ENCODE results near the gene SACM1L.

SACM1L gene

DNA sequence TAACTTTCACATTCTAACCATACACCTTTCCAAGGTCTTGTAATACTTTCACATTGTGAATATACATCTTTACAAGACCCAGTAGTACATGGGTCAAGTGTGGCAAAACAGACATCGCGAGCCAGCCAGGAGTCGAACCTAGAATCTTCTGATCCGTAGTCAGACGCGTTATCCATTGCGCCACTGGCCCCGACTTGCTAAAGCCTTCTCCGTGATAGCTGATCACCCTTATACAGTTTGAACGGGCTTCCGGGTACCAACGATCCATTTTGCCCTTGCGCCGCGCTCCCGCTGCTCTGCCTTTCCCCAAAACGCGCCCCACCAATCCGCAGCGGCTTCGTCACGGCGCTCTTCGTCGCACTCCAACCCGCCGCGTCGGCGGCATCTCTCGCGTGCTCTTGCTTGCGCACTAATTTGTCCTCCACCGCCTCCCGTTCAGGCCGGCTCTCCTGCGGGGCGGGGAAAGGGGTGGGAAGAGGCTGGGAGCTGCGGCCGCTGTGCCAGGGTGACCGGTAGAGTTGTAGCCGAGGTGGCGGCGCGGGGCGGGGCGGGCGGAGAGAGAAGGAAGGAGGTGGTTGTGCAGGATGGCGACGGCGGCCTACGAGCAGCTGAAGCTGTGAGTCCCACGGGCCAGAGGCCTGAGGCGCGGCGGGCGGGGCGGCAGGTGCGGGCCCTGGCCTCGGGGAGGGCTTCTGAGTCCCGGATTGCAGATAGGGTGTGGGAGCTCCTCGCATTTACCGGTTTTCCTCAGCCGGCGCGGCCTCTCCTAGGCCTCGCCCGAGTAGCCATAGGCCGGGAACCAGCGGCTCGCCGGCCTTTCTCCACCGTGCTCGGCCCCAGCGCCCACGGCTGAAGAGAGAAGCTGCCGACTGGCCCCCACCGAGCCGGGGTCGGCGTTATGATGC, at the start of gene SACM1L:
Gene SACM1L (plus strand): TSS at position 515 of the 905 bp plus-strand sequence. CDS start 70 bp downstream, at position 585.
- DNase-seq = peak; percentile 86 to 100 (median 95)

DNA sequence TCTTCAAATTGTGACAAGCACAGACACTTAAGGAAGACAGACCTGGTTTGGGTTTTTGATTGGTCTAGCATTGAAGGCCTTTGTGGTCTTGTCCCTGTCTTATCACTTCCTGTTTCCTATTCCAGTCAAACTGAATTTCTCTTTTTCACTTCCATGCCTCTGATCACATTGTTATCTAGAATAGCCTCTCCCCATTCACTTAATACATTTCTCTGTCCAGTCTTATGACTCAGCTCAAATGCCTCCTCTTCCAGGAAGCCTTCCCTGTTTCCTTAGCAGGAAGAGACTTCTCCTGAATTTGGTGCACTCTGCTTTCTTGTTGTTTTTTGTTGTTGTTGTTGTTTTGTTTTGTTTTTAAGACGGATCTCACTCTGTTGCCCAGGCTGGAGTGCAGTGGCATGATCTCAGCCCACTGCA, 49.1 kb upstream of the SACM1L start:
- DNase-seq = no peak

- DNase-seq = no peak
Measured at GRCh38 chr3:45640724-45641361, 48.4 kb upstream of the SACM1L start.

- no peak for DNase-seq
Measured at GRCh38 chr3:45641756-45642155, 47.4 kb upstream of the SACM1L start.

- DNase-seq = no peak
Measured at GRCh38 chr3:45642731-45643152, 46.5 kb upstream of the SACM1L start.

DNA sequence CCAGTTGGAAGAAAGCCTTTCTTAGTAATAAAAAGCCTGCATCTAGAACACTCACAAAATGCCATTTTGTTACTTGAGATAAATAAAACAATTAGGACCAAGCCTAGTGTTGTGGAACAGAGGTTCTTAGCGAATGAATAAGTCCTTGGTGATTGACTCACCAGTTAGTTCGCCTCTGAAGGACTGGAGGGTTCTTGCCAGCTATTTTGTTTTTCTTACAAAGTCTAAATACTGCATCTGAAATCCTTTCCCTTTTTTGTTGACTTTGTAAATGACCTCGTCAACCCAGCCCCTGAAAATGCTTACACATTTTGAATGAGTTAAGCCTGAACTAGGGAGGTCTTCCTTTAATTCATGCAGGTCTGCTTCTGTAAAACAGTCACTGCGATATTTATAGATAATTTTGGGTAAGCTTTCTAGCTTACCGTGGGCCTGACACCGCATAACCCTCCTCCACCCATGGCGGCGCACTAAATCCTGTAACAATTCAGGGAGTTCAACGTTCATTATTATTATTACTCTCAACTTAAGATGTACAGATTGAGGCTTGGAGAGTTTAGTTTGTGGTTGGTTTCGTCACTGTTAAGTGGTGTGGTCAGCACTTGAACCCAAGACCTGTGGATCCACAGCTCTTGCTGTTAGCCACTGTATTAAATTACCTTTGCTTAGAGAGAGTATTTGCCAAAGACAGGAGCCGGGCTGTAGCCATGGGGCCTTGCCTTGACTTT, 45.0 kb upstream of the SACM1L start:
- no peak for DNase-seq

GRCh38 chr3:45644791-45645201, 44.4 kb upstream of the SACM1L start:
- DNase-seq = no peak

GRCh38 chr3:45646051-45646585, 43.1 kb upstream of the SACM1L start:
- DNase-seq = no peak

DNA sequence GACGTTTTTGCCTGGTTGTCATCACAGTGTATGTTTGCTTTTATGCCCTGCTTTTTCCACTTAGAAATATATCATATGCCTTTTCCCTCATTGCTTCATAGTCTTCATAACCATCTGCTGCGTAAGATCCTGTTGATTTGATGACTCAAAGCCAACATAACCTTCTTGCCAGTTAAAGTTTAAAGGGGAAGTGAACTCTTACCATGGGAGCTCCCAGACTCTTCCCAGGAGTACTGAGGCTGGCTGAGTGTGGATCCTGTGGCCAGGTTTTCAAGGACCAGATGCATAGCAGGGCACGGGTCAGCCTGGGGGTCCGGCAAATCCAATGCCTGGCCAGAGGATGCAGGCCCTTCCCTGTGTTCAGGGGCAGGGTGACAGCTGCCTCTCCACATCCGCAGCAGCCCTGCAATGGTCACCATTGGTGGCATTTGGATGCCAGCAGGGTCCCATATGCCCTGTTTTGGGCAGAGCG, 42.0 kb upstream of the SACM1L start:
- no peak for DNase-seq

GRCh38 chr3:45653205-45653604, 36.0 kb upstream of the SACM1L start:
- no peak for DNase-seq

- no peak for DNase-seq
Measured at GRCh38 chr3:45654397-45654944, 34.7 kb upstream of the SACM1L start.

DNA sequence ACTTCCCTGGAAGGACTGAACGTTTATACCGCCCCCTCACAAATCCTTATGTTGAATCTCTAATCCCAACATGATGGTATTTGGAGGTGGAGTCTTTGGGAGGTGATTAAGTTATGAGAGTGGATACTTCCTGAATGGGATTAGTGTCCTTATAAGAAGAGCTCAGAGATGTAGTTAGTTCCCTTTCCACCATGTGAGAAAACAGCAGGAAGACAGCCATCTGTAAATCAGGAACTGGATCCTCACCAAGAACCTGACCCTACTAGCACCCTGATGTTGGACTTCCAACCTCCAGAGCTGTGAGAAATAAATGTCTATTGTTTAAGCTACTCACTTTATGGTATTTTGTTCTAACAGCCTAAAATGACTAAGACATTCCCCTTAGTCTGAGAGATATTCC, 33.3 kb upstream of the SACM1L start:
- no peak for DNase-seq

- DNase-seq = peak; percentile 74 to 85 (median 80)
Measured at GRCh38 chr3:45656575-45657363, 32.4 kb upstream of the SACM1L start.

DNA sequence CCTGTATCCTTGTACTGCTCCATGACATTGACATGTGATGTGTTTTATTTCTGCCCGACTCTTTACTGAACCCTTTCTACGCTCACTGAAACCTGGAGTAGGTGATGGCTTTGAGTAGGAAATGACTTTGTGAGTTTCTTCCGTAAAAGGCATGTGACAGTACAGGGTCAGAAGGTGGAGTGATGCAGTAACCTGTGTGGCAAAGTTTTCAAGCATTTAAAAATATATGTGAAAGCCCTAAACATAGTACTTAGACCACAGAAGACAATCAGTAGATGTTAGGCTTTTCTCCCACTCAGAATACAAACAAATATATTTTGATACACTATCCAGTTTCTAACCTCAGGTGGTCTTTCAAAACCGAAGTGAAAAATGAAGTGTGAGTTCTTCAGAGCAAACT, 31.3 kb upstream of the SACM1L start:
- no peak for DNase-seq

- DNase-seq = peak in 2 of 4 experiments; percentile 3 to 32
Measured at GRCh38 chr3:45659661-45660566, 29.3 kb upstream of the SACM1L start.

- no peak for DNase-seq
Measured at GRCh38 chr3:45660567-45660901, 28.7 kb upstream of the SACM1L start.

- peak; percentile 36 to 55 (median 48) for DNase-seq
Measured at GRCh38 chr3:45664578-45664977, 24.6 kb upstream of the SACM1L start.

DNA sequence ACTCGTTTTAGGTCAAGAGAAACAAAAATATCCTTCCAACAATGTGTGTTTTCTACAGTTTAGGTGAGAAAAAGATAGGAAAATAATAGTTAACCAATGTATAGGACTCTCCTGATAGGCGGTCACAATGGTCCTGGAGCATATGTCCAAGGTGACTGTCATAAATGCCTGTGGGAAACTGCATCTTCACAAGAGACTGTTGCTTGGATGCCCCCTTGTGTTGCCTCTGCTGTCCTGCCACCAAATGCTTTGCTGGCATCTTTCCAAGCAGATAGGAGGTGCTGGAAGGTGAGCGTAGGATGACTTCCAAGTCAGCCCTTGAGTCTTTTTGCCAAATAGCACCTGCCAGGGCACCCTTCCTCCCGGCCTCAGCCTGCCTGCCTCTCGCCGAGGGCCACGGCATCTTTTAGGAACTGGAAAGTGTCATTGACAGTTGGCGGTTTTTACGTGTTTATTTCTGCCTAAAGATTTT, 24.1 kb upstream of the SACM1L start:
- DNase-seq = peak in 2 of 4 experiments; percentile 18 to 23

- DNase-seq = no peak
Measured at GRCh38 chr3:45666757-45667431, 22.3 kb upstream of the SACM1L start.

- DNase-seq = no peak
Measured at GRCh38 chr3:45667569-45667934, 21.6 kb upstream of the SACM1L start.
